AG04449 (cell line): ENCODE results near the gene HBB.

Experiments
- CTCF ChIA-PET: fragments of 350-600 bp; formaldehyde crosslinking; extraction: SDS; loops from one replicate; lab custom pipeline; 2021; ENCODE audit warnings: antibody characterized with exemption; lab: Yijun Ruan, JAX
- POLR2A ChIA-PET: fragments of 400-600, 350-600 bp; formaldehyde crosslinking; extraction: SDS; loops from one replicate; lab custom pipeline; 2020; ENCODE audit warnings: antibody characterized with exemption, inconsistent platforms; lab: Yijun Ruan, JAX
- DNase-seq: peaks from one replicate; pipeline ENCODE4 v3.0.0-alpha.2; 2010; ENCODE audit warnings: low read depth, low spot score
- H3K4me3 ChIP-seq: 2 replicates; pipeline ENCODE4 v1.5.1; 2011; ENCODE audit warnings: low read depth, mild to moderate bottlenecking, control low read depth, low read length
- CTCF ChIP-seq: IDR thresholded peaks from one replicate; pipeline ENCODE4 v1.5.1; 2011; ENCODE audit warnings: mild to moderate bottlenecking, moderate library complexity, low read length, control low read depth, inconsistent platforms; ENCODE audit not compliant: insufficient read depth; ENCODE audit errors: missing control alignments

HBB gene

GRCh38 chr11:5225480-5225871, 1.4 kb downstream of the HBB start:
- ChIA-PET POLR2A (no interaction called here), CTCF (no interaction called here)
- TF ChIP-seq CTCF = no peak

GRCh38 chr11:5224538-5225479, 2.1 kb downstream of the HBB start:
- H3K4me3 ChIP-seq = no peak overlapping the region
- no peak for DNase-seq
- no peak for TF ChIP-seq CTCF
- CTCF ChIA-PET = no interaction called here
- POLR2A ChIA-PET = no interaction called here

More at GRCh38 chr11:5225480-5225871, 1.4 kb downstream of the HBB start:
- H3K4me3 ChIP-seq = no peak overlapping the region
- DNase-seq = no peak

DNA sequence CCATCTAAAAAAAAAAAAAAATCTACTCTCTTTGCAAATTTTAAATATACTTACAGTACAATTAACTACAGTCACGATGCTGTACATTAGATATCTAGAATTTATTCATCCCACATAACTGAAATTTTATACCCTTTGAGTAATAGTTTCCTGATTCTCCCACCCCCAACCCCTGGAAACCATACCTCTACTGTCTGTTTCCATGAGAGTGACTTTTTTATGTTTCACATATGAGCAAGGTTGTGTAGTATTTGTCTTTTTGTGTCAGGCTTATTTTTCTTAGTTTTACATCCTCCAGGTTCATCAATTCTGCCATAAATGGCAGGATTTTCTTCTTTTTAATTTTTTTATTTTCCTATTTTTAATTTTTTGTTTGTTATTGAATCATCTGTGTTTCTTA, 3.2 kb downstream of the HBB start:
- no peak overlapping the region for H3K4me3 ChIP-seq
- no peak for DNase-seq
- POLR2A ChIA-PET = no interaction called here
- no peak for TF ChIP-seq CTCF
- CTCF ChIA-PET = no interaction called here

- TF ChIP-seq CTCF = no peak
- H3K4me3 ChIP-seq = no peak overlapping the region
- ChIA-PET POLR2A (no interaction called here), CTCF (no interaction called here)
- no peak for DNase-seq
Observed at GRCh38 chr11:5223146-5223545, 3.7 kb downstream of the HBB start.

- POLR2A ChIA-PET = no interaction called here
- CTCF ChIA-PET = interaction anchor here (0.7 to 1.9 kb wide), 3 partner anchors 31 to 160 kb away, joined by 3 to 12 read pairs (median 3); no protein-coding TSS in a partner anchor
- DNase-seq = no peak
Observed at GRCh38 chr11:5210376-5210885, 16.4 kb downstream of the HBB start.

More at GRCh38 chr11:5210376-5210885, 16.4 kb downstream of the HBB start:
- TF ChIP-seq CTCF = no peak
- H3K4me3 ChIP-seq = no peak overlapping the region
